Mesothelial cell of epicardium (in vitro differentiated cells): ENCODE data around the gene NCKAP1. TPM values are rescaled to one million over a fixed set of nuclear protein-coding genes. Genes with fewer than 3 reads are reported as not detected.
"Not testable (repeated sequence)": the region's sequence is repeated elsewhere in the genome, so short reads cannot be mapped to it uniquely, and the experiment has no call there.

Source experiments
- DNase-seq, 2 experiments: peaks; one replicate each; pipeline ENCODE4 v3.0.0; 2021; ENCODE audit warnings: low spot score in 2 of 2; ENCODE audit not compliant: unreplicated experiment in 2 of 2
- H3K27ac Mint-ChIP-seq: 2 replicates; pipeline ENCODE4 v1.8.0; 2021; ENCODE audit warnings: mixed read lengths
- H3K27me3 Mint-ChIP-seq: 2 replicates; pipeline ENCODE4 v1.8.0; 2021; ENCODE audit warnings: low read depth, mixed read lengths
- H3K36me3 Mint-ChIP-seq: 2 replicates; pipeline ENCODE4 v1.8.0; 2021; ENCODE audit warnings: mixed read lengths
- H3K4me1 Mint-ChIP-seq: 2 replicates; pipeline ENCODE4 v1.8.0; 2021; ENCODE audit warnings: mixed read lengths
- H3K4me3 Mint-ChIP-seq: 2 replicates; pipeline ENCODE4 v1.8.0; 2021; ENCODE audit warnings: mild to moderate bottlenecking, moderate library complexity, mixed read lengths
- H3K9me3 Mint-ChIP-seq: 2 replicates; pipeline ENCODE4 v1.8.0; 2021; ENCODE audit warnings: mixed read lengths
- CTCF ChIP-seq: fragments of 200-600 bp; sonication (generic); IDR thresholded peaks from one replicate; pipeline ENCODE4 v1.5.0; 2021; ENCODE audit warnings: antibody characterized with exemption; ENCODE audit not compliant: unreplicated experiment
- total RNA-seq: library from RNA; stranded (reverse); gene quantifications from 3 replicates; pipeline ENCODE4 v1.2.1, GENCODE V29; 2021

The NCKAP1 gene
- total RNA-seq, 1 donor from 2014 or later = 104 TPM

DNA sequence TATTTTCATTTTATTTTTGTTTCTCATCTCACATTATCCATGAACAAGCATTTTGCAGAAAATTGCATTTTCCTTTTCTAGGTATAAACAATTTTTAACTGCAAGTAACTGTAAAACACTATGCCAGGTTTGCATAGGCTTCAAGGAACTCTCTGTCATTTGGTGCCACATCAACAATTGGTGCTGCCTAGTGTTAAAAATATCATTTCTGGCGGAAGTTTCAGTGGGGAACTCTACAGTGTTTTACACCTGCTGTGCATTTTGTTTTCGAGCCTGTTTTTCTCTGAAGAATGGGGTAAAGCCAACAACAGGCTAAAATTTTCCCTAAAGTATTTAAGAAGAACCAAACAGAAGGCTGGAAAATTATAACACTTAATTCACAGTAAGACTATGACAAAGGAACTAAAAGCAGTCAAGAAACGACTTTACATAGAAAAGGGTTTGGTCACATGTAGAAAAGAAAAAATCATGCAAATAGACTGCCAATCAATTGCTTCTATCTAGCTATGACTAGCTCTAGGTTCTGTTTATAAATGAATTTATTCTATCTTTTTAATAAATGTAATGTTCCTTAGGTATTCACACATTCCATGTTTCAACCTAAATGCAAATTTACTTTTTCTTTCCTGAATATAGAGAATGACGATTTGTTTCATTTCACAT is 150.4 kb downstream of the NCKAP1 start:
- Mint-ChIP-seq H3K9me3 (no peaks in the 10 kb centered on the region), H3K36me3 (no peaks in the 10 kb centered on the region), H3K27me3 (no peaks in the 10 kb centered on the region), H3K4me3 (no peak overlapping the region), H3K27ac (no peak overlapping the region), H3K4me1 (peaks cover 2% of the 10 kb centered on the region)
- DNase-seq = no peak
- TF ChIP-seq CTCF = no peak

GRCh38 chr2:182887093-182887492 is 151.2 kb downstream of the NCKAP1 start:
- TF ChIP-seq CTCF = no peak
- no peaks in the 10 kb centered on the region for H3K36me3 Mint-ChIP-seq
- no peak overlapping the region for H3K4me3 Mint-ChIP-seq
- H3K4me1 Mint-ChIP-seq = peaks cover 2% of the 10 kb centered on the region
- no peaks in the 10 kb centered on the region for H3K27me3 Mint-ChIP-seq
- no peaks in the 10 kb centered on the region for H3K9me3 Mint-ChIP-seq
- DNase-seq = no peak
- no peak overlapping the region for H3K27ac Mint-ChIP-seq

- no peak for TF ChIP-seq CTCF
- DNase-seq = no peak
- Mint-ChIP-seq H3K4me1 (no peaks in the 10 kb centered on the region), H3K36me3 (peaks cover 4% of the 10 kb centered on the region), H3K4me3 (no peak overlapping the region), H3K9me3 (peaks cover 4% of the 10 kb centered on the region), H3K27ac (no peak overlapping the region), H3K27me3 (no peaks in the 10 kb centered on the region)
Observed at GRCh38 chr2:182885771-182886170, 152.5 kb downstream of the NCKAP1 start.

GRCh38 chr2:182883451-182883850 is 154.8 kb downstream of the NCKAP1 start:
- Mint-ChIP-seq H3K4me1 (no peaks in the 10 kb centered on the region), H3K36me3 (peaks cover 18% of the 10 kb centered on the region), H3K9me3 (peaks cover 18% of the 10 kb centered on the region), H3K27ac (no peak overlapping the region), H3K4me3 (no peak overlapping the region), H3K27me3 (no peaks in the 10 kb centered on the region)
- no peak for DNase-seq
- no peak for TF ChIP-seq CTCF

GRCh38 chr2:182880100-182880499 is 158.2 kb downstream of the NCKAP1 start:
- DNase-seq, H3K4me3 Mint-ChIP-seq, H3K4me1 Mint-ChIP-seq, H3K27ac Mint-ChIP-seq, H3K27me3 Mint-ChIP-seq: not testable (repeated sequence)
- Mint-ChIP-seq H3K9me3 (peaks cover 42% of the 10 kb centered on the region), H3K36me3 (peaks cover 26% of the 10 kb centered on the region)

GRCh38 chr2:182876653-182877052 is 161.6 kb downstream of the NCKAP1 start:
- not testable (repeated sequence) for DNase-seq, H3K4me3 Mint-ChIP-seq, H3K27ac Mint-ChIP-seq, H3K27me3 Mint-ChIP-seq, H3K4me1 Mint-ChIP-seq
- Mint-ChIP-seq H3K9me3 (peaks cover 54% of the 10 kb centered on the region), H3K36me3 (peaks cover 32% of the 10 kb centered on the region)

DNA sequence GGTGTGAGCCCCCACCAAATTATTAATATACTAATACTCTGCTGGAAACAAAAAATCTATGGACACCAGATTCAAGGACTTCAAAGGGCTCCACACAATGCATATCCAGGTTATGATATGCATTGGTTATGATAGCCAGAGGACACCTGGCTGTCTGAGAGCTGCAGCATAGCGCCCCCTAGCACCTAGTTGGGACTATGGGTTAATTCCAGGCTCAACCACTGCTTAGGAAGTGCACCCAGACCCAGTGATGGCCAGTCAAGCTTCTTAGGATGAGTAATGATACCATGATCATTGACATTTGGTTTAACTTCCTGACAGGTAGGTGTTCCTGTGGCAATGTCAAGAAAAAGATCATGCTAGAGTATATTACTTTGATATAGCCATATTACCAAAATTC is 168.0 kb downstream of the NCKAP1 start:
- H3K27me3 Mint-ChIP-seq = peaks cover 2% of the 10 kb centered on the region
- no peak for DNase-seq
- TF ChIP-seq CTCF = no peak
- no peak overlapping the region for H3K27ac Mint-ChIP-seq
- peaks cover 6% of the 10 kb centered on the region for H3K36me3 Mint-ChIP-seq
- H3K9me3 Mint-ChIP-seq = peaks cover 12% of the 10 kb centered on the region
- H3K4me3 Mint-ChIP-seq = no peak overlapping the region
- H3K4me1 Mint-ChIP-seq = peaks cover 28% of the 10 kb centered on the region
